ENCODE results near the gene PTGDR.

PTGDR gene

DNA sequence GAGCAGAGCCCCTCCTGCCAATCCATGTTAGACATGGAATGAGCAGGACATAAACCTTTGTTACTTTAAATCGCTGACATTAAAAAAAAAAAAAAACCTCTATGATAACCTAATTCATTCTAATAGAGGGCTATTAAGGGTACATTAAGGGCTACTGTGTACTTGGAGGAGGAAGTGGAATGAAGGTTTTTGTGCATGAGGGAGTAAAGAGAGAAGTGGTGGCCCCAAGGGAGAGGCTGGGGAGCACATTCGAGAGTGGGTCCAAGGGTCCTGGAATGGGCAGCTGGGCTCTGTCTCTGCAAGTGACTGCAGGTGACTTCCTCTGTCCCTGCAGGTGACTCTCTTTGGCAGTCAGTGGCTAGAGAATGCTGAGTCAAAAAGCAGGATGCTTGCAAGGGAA lies 32.1 kb upstream of the PTGDR start:
- no peak overlapping the region for H3K4me3 ChIP-seq (ENCODE audit: low read depth, low read length)
- no peak for DNase-seq (ENCODE audit: low read depth)
- TF ChIP-seq, protein P1, sequence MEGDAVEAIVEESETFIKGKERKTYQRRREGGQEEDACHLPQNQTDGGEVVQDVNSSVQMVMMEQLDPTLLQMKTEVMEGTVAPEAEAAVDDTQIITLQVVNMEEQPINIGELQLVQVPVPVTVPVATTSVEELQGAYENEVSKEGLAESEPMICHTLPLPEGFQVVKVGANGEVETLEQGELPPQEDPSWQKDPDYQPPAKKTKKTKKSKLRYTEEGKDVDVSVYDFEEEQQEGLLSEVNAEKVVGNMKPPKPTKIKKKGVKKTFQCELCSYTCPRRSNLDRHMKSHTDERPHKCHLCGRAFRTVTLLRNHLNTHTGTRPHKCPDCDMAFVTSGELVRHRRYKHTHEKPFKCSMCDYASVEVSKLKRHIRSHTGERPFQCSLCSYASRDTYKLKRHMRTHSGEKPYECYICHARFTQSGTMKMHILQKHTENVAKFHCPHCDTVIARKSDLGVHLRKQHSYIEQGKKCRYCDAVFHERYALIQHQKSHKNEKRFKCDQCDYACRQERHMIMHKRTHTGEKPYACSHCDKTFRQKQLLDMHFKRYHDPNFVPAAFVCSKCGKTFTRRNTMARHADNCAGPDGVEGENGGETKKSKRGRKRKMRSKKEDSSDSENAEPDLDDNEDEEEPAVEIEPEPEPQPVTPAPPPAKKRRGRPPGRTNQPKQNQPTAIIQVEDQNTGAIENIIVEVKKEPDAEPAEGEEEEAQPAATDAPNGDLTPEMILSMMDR (IDR thresholded peaks at IDR 0.05; ENCODE audit: insufficient read depth, low read depth, low read length, missing control alignments): no peak

DNA sequence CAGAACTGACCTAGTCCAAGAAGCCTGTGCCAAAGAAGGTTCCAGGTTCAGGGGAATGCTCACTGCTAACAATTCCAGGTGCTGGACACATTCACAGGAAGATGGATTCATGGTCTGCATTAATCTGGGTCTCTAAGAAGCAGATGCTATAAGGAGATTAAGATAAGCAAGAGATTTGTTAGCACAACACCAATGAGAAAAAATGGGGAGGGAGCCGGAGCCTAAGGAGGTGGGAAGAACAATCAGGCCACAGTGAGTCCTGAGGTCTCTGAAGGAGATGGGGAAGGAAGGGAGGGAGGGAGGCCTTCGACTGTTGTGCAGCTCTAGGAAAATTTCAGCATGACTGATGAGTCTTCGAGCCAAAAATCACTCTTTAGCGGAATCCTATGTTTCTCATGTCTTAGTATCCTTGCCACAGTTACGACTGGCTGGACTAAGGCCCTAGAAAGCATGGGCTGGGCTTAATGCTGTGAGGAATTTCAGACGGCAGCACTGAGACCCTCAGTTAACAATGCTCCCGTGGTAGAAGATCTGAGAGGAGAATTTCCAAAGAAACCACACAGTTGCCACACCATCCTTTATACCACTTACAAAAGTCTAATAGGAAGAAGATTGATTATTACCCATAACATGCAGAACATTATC lies 31.5 kb upstream of the PTGDR start:
- TF ChIP-seq, protein P1 (IDR thresholded peaks at IDR 0.05; ENCODE audit: insufficient read depth, low read depth, low read length, missing control alignments): no peak
- no peak overlapping the region for H3K4me3 ChIP-seq (ENCODE audit: low read depth, low read length)
- DNase-seq (ENCODE audit: low read depth): no peak

DNA sequence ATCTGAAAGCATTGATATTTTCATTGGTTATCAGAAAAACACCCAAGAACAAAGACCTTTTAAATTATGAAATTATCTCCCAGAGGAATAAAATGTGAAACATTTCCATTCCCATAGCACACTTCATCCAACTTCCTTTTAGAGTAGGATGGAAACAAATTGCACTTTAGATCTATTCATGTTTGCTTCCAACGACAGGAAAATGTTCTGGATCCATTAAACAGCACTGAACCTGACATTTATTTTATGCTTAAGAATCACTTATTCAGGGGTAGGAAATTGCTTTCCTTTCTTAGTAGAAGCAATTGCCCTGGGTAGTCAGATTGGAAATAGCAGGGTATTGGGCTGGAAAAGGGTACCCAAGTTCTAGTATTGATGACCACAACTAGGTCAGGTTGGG lies 28.8 kb upstream of the PTGDR start:
- no peak overlapping the region for H3K4me3 ChIP-seq (ENCODE audit: low read depth, low read length)
- TF ChIP-seq, protein P1 (IDR thresholded peaks at IDR 0.05; ENCODE audit: insufficient read depth, low read depth, low read length, missing control alignments): no peak

DNA sequence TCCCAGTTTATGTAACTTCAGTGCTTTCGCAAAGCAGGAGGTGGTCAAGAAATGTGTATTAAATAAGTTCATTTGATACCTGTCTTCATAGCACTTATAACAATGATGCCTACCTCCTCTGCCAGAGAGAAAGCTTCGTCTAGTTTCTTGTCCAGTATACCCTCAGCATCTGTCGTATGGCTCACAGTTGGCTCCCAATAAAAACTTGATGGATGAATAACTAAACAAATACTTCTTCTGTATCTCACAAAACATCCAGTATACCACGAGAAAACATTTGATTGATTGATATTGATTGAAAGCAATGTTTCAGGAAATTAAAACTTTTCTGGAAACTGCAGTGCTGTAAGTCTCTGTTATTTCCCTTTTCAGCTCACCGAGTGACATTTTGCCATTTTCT lies 26.9 kb upstream of the PTGDR start:
- DNase-seq (ENCODE audit: low read depth): no peak
- no peak overlapping the region for H3K4me3 ChIP-seq (ENCODE audit: low read depth, low read length)
- TF ChIP-seq, protein P1 (IDR thresholded peaks at IDR 0.05; ENCODE audit: insufficient read depth, low read depth, low read length, missing control alignments): no peak

More for the DNA sequence above, 28.8 kb upstream of the PTGDR start:
- no peak for DNase-seq (ENCODE audit: low read depth)

DNA sequence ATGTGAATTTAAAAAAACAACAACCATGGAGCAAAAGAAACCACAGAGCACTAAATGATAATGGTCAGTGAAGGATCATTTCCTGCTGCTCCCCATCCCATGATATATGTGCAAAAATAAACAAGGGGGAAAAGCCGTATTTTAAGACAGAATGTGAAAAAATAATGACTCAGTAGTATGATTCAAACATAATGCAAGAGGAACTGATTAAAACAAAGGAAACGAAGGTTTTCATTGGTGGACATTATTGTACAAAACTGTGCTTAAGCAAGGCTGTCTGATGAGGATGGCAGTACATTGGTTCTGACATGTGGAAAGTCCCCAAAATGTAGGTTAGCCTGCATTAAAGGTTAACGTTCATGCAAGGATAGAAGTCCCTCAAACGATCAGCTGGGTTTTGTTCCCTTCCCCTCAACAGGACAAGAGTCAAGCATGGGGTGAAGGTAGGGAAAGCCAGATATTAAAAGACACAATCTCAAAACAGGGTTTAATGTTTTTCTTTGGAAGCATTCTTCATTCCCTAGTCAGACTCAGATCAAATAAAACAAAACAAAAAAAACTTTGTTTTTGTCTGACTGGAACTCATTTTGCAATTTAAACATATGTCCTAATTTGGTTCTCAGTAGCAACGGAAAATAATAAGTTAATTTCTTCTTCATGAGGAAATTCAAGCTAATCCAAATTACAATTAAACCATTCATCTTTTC lies 26.3 kb upstream of the PTGDR start:
- no peak for DNase-seq (ENCODE audit: low read depth)
- TF ChIP-seq, protein P1 (IDR thresholded peaks at IDR 0.05; ENCODE audit: insufficient read depth, low read depth, low read length, missing control alignments): no peak
- H3K4me3 ChIP-seq (ENCODE audit: low read depth, low read length): no peak overlapping the region

DNA sequence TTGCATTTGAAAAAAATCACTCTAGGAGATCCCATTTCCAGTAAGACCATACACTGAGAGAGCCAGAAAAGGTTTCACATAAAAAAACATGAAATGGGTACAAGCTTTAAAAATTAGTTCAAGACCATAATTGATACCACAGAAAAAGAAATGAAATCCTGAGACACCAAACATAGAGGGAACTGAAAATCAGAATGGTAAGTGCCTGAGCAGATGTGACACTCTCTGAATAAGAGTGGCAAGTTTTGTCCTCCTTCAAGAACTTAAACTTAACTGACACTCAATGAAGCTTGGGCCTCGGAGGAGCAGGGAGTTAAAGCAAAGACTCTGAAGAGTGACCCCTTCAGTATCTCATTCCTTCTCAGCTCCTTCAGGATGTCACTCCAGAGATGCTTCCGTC lies 23.2 kb upstream of the PTGDR start:
- TF ChIP-seq, protein P1 (IDR thresholded peaks at IDR 0.05; ENCODE audit: insufficient read depth, low read depth, low read length, missing control alignments): no peak
- H3K4me3 ChIP-seq (ENCODE audit: low read depth, low read length): no peak overlapping the region
- peak; percentile 66 for DNase-seq (ENCODE audit: low read depth)

All from GM12865 (cell line).